ENCODE data around the gene RAB11A.
A peak's percentile ranks its signal among the peaks of the same experiment; 100 is the strongest.

RAB11A gene

DNA sequence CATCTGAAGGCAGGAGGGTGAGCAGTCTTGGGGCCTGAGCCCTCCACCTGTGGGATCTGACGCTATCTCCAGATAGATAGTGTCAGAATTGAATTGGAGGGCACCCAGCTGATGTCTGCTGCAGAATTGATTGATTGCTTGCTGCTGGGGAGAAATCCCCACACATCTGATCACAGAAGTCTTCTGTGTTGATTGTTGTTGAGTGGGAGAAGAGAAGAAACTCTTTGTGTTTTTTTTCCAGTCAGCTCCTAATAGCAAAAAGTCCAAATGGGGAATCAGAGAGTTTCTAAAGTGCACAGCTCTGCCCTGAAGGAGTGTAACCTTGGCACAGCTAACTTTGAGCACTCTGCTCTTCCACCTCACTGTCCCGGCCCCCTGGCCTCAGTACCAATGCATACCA, 66.1 kb downstream of the RAB11A start:
- TF ChIP-seq CEBPB (IDR thresholded peaks at IDR 0.05) = no peak
- TF ChIP-seq, protein P1, sequence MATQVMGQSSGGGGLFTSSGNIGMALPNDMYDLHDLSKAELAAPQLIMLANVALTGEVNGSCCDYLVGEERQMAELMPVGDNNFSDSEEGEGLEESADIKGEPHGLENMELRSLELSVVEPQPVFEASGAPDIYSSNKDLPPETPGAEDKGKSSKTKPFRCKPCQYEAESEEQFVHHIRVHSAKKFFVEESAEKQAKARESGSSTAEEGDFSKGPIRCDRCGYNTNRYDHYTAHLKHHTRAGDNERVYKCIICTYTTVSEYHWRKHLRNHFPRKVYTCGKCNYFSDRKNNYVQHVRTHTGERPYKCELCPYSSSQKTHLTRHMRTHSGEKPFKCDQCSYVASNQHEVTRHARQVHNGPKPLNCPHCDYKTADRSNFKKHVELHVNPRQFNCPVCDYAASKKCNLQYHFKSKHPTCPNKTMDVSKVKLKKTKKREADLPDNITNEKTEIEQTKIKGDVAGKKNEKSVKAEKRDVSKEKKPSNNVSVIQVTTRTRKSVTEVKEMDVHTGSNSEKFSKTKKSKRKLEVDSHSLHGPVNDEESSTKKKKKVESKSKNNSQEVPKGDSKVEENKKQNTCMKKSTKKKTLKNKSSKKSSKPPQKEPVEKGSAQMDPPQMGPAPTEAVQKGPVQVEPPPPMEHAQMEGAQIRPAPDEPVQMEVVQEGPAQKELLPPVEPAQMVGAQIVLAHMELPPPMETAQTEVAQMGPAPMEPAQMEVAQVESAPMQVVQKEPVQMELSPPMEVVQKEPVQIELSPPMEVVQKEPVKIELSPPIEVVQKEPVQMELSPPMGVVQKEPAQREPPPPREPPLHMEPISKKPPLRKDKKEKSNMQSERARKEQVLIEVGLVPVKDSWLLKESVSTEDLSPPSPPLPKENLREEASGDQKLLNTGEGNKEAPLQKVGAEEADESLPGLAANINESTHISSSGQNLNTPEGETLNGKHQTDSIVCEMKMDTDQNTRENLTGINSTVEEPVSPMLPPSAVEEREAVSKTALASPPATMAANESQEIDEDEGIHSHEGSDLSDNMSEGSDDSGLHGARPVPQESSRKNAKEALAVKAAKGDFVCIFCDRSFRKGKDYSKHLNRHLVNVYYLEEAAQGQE (IDR thresholded peaks at IDR 0.05; ENCODE audit: low read depth) = no peak
- TF ChIP-seq TEAD4 (IDR thresholded peaks at IDR 0.05) = no peak
- no peak for TF ChIP-seq RAD21 (IDR thresholded peaks at IDR 0.05; ENCODE audit: low read depth)
- TF ChIP-seq YY1 (IDR thresholded peaks at IDR 0.05; ENCODE audit: low read depth) = no peak
- no peak for TF ChIP-seq EGR1 (IDR thresholded peaks at IDR 0.05)

DNA sequence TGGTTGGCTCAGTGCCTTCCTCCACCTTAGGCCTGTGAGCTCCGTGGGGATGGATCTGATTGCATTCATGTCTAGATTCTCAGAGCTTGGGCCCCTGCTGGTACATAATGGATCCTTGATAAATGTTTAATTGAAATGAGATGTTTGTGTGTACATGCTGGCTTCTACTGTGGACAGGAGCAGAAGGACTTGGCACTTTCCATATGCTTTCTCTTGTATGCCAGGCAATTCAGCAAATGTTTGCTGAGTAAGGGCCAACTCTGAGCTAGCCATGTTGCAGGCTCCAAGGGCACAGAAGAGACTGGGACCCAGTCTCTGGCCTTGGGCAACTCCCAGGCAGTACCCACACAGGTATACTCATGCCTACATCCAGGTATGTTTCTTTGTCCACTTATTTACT, 67.0 kb downstream of the RAB11A start:
- TF ChIP-seq RAD21 (IDR thresholded peaks at IDR 0.05; ENCODE audit: low read depth) = no peak
- TF ChIP-seq TAF1 (IDR thresholded peaks at IDR 0.05; ENCODE audit: low read depth) = no peak
- TF ChIP-seq ZBTB7A (IDR thresholded peaks at IDR 0.05; ENCODE audit: low read depth) = no peak
- no peak for TF ChIP-seq TCF12 (IDR thresholded peaks at IDR 0.05; ENCODE audit: low read depth)

DNA sequence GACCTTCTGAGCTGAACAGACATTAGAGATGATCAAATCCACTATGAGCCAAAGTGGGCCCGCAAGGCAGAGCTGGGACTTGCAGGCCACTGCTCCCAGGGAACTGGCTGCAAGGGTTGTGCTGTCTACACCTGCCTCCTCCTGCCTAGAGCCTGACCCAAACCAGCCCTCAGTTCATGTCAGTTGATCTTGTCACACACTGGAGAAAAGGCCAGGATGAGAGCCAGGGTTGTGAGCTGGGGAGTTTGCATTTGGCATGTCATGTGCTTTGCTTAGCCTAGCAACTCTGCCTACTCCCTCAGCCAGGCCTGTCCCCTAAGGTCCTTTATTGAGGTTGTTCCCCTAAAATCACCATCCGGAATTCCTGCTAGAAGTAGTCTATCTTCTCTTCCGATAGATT, 67.8 kb downstream of the RAB11A start:
- TF ChIP-seq, protein P2, sequence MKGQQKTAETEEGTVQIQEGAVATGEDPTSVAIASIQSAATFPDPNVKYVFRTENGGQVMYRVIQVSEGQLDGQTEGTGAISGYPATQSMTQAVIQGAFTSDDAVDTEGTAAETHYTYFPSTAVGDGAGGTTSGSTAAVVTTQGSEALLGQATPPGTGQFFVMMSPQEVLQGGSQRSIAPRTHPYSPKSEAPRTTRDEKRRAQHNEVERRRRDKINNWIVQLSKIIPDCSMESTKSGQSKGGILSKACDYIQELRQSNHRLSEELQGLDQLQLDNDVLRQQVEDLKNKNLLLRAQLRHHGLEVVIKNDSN (IDR thresholded peaks at IDR 0.05) = no peak
- TF ChIP-seq, protein P1 (IDR thresholded peaks at IDR 0.05; ENCODE audit: low read depth) = no peak
- TF ChIP-seq NFIC (IDR thresholded peaks at IDR 0.05) = no peak

DNA sequence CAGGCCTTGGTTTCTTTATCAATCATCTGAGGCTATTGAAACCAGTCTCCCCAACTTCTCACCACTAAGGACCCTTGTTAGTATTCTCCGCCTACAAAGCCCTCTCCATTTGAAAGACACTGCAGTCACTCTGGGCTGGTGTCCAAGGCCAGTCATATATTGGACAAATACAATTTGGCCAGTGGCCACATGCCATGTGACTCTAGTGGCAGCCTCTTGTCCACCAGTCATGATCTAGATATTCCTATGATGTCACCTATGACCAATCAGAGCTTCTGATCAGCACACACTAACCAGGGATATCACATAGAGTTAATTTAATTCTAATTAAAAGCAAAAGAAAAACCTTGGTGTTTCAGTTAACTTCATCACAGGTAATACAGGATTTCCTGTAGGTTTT, 68.2 kb downstream of the RAB11A start:
- TF ChIP-seq, protein P2 (IDR thresholded peaks at IDR 0.05) = peak; percentile 69
- TF ChIP-seq TCF12 (IDR thresholded peaks at IDR 0.05; ENCODE audit: low read depth) = no peak

- TF ChIP-seq MAX (IDR thresholded peaks at IDR 0.05) = no peak
- no peak for TF ChIP-seq TCF12 (IDR thresholded peaks at IDR 0.05; ENCODE audit: low read depth)
Measured at GRCh38 chr15:65938604-65939003, 69.3 kb downstream of the RAB11A start.

DNA sequence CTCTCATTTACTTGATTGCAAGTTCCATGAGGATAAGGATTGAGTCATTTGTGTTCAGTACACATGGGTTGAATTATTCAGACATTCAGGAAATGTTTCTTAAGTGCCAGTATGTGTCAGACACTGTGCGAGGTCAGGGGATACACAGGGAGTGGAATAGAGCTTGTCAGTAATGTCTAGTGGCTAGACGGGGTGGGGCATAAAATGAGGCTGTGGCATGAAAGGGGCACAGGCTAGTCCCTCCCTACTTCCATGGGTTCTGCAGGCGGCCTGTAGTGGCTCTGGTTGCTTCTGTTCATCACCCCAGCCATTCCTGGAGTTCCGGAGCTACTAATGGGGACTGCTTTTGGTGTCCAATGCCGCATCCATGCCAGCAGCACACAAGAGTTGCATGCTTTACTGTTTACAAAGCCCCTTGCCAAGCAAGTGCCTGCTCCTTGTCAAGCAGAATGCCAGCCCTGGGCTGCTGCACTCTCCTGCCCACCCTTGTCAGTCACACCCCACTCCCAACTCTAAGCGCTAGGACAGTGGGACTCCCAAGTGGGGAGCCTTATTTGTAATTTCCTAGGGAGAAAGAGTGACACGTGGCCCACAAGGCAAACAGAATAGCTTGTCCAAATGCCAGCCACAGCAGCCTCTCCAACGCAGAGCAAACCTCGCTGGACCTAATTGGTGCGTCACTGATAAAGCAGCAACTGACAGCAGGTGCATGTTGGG, 70.8 kb downstream of the RAB11A start:
- TF ChIP-seq, protein P2 (IDR thresholded peaks at IDR 0.05) = no peak
- TF ChIP-seq EP300 (IDR thresholded peaks at IDR 0.05; ENCODE audit: borderline replicate concordance) (no peak), TAF1 (IDR thresholded peaks at IDR 0.05; ENCODE audit: low read depth) (no peak), YY1 (IDR thresholded peaks at IDR 0.05; ENCODE audit: low read depth) (no peak), NFIC (IDR thresholded peaks at IDR 0.05) (no peak), ZBTB7A (IDR thresholded peaks at IDR 0.05; ENCODE audit: low read depth) (no peak), RAD21 (IDR thresholded peaks at IDR 0.05; ENCODE audit: low read depth) (no peak), CEBPB (IDR thresholded peaks at IDR 0.05) (no peak), TEAD4 (IDR thresholded peaks at IDR 0.05) (no peak), MAX (IDR thresholded peaks at IDR 0.05) (no peak), TCF12 (IDR thresholded peaks at IDR 0.05; ENCODE audit: low read depth) (no peak), CREB1 (IDR thresholded peaks at IDR 0.05; ENCODE audit: low read depth) (no peak), EGR1 (IDR thresholded peaks at IDR 0.05) (no peak), FOXM1 (IDR thresholded peaks at IDR 0.05; ENCODE audit: borderline replicate concordance, low read depth) (no peak)
- TF ChIP-seq, protein P1 (IDR thresholded peaks at IDR 0.05; ENCODE audit: low read depth) = no peak
